ENCODE results near the gene CTSL.

CTSL gene

DNA sequence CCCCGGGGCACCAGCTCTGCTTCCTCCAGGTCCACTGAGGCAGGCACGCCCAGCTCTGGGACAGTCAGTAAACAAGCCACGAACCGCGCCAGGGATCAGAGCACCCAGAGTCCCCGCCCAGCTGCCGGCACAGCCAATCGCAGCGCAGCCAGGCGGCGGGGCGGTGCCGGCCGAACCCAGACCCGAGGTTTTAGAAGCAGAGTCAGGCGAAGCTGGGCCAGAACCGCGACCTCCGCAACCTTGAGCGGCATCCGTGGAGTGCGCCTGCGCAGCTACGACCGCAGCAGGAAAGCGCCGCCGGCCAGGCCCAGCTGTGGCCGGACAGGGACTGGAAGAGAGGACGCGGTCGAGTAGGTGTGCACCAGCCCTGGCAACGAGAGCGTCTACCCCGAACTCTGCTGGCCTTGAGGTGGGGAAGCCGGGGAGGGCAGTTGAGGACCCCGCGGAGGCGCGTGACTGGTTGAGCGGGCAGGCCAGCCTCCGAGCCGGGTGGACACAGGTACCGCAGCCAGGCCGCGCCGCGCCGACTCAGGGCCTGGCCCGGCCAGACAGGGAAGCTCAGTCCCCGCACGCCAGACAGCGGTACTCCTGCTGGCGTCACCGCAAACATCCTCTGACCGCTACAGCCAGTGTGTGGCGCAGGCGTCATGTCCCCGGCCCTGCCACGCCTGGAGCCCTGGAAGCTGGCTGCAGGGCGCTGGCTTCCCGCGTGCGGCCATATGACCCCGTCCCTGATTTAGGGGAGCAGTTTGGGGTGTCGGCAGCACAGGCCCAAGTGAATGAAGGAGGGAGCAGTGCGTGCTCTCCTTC, at the start of gene CTSL:
TSS of gene CTSL (plus strand) at position 220 of the 810 bp plus-strand sequence. CDS start 1,485 bp downstream, outside the sequence.
- DNase-seq: no peak

DNA sequence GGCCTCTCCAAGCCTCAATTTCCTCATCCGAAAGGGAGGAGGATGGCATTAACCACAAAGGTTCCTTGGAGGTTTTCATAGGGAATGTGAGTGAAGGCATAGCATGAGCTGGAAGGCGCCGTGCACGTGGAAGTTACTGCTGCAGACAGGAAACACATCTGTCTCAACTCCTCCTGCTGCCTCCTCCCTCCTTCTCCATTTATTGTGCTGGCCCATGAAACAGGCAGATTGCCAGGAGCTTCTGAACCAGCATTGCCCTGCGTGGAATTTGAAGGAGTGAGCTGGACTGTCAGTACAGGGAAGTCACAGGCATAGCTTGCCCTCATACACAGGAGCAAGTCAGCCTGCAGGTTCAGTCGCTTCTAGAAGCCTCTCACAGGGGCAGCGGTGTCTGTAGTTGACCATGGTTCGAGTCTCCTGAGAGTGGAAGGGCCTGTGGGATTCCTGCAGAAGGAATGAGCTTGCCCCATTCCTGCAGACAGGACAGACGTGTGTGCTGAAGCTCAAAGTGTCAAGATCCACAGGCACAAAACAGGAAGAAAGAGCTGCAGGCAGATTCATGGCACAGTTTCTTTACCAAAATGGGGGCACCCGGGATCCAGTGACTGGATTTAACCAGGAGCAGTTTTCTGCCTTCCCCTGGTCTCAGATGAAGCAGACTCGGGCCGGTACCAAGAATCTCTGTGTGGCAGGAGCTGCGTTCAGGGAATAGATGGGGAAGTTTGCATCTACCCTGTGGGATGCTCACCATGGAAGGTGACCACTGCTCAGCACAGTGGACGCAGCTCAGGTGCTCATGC, 48.7 kb upstream of the CTSL start:
- no peak for DNase-seq

DNA sequence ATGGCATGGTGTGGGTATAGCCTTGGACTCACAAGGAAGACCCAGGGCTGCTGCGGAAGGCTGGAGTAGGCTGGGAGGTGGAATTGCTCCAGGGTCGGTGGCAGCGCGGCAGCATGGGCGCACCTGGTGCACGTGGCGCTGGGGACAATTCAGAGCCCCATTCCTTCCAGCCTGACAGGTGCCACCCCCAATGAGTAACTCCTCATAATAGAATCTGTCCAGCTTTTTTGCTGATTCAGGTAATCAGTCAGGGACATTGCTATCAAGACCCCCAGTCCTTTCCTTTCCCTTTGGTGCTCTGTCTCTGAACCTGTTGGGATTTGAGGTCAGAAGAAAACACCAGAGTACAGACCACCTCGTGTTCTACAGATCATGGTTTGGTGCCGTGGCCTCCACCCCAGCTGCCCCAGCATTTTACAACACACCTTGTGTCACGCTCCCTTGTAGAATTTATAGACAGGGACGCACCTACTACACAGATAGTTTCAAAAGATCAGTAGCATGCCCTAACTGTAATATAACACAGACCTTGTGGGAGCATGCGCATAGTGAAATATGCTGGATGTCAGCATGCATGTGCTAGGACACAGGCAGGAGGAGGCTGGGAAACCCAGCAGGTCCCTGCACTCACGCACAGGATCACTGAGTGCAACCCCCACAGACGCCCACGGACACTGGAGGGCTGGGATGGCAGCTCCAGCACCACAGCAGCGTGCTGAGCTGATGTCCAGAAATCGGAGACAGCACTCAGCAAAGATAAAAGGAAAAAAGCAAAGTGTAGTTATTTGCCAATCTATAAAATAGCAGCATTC, 47.9 kb upstream of the CTSL start:
- DNase-seq: no peak

DNA sequence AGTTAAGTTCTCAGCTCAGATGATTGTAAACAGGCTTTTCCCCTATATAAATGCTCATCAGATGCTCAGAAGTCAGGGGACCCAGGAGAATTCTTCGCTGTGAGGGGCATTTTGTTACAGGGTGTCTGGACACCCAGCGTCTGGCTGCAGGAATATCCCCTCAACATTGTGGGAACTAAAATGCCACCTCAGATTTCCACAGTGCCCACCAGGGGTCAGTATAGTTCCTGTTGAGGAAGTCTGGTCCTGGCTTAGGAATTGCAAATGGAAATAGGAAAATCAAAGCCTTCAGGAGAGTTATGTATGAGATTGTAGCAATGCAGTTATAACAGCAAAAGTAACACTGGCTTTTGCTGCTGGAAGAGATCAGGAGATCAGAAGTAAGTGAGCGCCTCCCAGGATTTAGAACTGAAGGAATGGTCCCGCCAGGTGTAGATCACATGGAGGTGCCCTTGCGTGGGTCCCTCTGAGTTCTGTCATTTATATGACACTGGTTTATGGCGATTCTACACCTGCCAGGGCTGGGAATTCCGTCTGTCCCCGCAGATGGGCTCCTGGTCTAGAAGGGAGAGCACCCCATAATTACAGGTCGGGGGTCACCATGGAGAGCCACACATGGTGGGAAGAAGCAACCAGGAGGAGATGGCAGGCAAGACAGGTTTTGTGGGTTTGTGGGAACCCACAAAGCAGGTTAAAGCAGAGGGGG, 47.1 kb upstream of the CTSL start:
- DNase-seq: no peak

DNA sequence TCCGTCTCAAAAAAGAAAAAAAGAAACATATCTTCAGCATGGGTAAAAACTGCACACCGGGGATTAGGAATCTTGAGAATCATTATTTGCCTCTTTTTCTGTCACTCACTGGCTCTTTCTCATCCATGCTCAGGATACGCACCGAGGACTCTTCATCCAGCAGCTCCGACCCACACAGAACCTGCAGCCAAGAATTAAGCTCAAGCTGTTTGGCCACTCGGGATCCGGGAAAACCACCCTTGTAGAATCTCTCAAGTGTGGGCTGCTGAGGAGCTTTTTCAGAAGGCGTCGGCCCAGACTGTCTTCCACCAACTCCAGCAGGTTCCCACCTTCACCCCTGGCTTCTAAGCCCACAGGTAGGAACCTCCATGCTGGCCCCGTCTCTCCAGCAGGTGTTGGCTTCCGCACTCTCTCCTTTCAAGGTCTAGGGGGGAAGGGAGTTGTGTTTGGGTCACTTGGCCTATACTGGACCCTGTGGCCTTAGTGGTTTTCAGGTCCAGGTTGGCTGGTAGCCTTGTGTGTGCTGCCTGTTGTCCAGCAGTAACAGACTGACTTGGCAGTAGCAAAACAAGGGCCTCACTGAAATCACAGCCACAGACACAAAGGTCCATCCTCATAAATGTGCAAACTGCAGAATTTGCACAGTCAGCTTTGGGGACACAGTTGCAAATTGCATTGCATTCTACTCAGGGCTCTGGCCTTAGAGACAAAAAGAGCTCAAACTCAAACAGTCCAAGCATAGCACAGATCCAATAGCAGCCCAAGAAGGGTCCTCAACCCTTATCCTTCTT, 44.5 kb upstream of the CTSL start:
- no peak for DNase-seq

DNA sequence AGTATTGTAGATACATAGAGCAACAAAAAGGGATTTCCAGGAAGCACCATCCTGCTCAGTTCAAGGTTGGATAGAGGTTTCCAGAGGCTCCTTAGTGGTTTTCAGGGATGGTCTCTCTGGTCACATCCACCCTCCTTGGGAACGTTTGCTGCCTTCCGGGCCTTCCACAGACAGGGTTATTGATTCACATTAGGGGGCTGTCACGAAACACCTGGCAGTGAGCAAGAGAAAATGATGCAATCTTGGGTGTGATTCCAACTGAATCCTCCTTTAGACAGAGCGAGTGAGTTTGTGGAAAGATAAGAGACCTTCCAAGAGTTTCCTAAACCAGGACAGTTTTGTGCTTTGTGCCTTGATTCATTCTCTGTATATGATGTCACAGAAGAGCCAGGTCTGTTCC, 43.8 kb upstream of the CTSL start:
- no peak for DNase-seq

DNA sequence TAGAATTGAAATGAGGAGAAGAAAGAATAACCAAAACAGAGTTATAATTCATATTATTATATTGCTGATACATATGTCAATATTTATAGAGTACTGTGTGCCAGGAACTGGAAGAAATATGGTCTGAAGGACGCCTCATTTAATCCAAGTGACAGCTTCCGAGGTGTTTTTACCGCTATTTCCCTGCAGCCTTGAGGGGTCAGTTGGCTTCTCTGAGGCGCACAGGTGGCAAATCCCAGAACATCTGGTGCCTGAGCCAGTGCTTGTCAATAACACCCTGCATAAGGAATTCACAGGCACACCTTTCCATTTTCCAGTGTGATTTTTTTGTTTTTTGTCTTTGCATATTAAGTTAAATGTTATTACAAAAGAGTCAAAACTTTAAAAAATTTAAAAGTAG, 43.3 kb upstream of the CTSL start:
- no peak for DNase-seq

DNA sequence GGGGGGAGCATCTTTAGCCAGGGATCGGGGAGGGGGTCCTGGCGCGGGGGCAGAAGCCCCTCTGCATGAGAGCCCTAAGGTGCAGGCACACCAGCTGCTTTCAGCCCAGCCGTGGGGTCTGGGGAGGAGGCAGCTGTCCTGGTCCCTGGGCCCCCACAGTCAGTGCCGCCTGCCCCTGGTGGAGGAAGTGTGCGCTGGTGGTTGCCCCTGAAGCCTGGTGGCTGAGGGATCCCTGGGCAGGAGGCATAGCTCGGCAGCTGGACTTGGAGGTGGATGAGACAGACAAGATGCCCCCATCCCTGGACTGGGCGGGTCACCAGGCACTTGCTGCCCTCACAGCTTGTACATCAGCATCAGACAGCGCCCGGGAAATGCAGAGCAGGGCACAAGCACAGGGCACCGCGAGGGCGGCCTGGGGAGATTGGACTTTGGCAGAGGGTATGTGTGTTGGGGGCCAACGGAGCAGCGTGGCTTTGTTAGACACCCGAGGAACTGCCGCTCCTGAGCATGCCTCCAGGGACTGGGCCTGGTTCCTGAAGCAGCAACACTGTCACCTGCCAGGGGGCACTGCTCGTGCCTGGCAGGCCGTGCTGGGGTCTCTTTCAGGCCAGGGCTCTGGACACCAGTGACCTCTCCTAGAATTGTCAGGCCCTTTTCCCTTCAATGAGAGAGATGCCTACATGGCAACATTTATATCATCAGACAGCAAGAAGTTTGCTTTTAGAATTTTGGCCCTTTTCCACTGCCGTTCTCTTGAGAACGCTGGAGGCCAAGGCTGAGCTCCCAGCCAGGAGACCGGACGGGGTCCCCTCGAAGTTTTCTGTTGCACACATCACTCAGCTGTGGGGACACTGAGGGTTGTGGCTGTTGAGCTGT, 41.9 kb upstream of the CTSL start:
- no peak for DNase-seq

DNA sequence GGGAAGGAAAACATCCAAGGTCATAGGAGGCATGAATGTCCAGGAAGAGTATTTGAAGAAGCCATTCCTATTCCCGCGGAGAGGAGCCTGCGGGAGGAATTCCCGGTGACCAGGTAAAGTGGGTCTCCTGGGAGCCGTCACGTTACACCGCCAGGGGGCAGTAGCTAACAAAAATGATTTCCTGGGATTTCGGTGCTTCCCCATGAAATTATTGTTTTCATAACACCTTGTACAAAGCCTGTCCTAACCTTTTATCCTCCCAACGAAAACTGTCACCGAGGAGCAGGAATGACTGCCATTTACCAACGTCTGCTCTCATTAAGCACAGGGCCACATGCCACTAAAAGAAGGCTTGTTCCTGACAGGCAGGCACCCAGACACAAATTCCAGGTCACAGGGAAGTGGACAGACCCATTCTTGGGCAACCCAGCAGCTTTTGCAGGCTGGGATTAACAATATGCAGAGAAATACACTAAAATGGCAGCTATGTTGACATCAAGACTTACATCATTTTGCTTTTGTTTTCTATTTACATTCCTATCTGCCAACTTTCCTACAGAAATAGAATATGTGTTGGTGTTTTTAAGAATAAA, 41.2 kb upstream of the CTSL start:
- no peak for DNase-seq

DNA sequence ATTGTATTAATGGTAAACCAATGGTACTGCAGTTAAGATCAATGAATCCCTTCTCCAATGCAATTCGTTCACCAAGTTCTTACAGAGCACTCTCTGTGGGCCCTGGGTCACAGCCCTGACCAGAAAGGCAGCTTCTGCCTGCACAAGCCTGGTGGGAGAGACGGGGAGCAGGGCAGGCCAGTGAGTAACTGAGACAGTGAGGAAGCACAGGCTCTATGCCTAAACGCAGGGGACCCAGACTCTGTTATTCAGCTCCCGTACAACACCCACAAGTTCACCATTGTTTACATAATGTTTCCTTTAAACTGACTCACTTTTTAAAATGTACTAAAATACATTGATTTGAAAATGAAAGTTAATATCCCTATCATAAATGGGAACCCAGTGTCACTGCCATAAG, 40.5 kb upstream of the CTSL start:
- DNase-seq: no peak

DNA sequence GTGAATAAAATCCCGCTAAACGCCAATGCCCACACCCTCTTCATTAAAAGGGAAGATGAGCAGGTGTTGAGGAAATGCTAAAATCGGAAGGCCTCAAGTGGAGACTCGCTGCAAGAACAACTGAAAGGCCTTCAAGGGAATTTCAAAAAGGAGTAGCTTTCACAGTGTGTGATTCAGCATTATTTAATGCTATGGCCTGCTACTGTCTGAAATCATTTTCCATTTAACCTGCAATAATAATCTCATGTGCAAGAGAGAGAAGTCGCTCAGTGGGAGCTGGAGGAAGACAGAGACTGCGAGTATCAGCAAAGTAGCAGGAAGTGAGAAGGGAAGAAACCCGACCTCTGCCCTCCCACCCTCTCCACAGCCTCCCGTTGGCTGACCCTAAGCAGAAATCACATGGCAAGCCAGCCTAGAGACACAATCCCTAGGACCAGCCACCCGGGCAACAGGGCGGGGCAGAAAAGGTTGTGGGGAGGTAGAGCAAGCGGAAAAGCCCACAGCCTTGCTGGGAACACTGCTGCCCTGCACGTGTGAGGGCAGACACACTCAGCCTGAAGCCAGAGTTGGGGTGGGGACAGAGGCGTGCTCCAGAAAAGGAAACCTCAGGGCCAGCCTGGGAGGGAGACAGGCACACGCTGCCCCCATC, 39.9 kb upstream of the CTSL start:
- no peak for DNase-seq

DNA sequence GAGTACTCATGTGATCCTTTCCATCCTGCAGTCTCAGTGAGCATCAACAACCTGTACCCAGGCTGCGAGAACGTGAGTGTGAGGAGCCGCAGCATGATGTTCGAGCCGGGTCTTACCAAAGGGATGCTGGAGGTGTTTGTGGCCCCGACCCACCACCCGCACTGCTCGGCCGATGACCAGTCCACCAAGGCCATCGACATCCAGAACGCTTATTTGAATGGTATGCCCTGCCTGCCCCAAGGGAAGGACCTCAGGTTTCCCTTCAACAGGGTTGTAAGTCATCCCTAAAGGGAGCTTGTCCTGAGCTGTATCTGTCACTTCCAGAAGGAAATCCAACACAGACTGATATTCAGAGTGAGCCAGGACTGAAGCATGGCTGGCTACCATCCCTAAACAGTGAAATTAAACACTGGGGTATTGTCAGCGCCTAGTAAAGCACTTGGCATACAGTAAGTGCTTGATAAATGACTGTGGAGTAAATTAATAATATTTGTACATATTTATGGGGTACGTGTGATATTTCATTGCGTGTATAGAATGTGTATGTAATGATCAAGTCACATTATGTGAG, 39.3 kb upstream of the CTSL start:
- no peak for DNase-seq

DNA sequence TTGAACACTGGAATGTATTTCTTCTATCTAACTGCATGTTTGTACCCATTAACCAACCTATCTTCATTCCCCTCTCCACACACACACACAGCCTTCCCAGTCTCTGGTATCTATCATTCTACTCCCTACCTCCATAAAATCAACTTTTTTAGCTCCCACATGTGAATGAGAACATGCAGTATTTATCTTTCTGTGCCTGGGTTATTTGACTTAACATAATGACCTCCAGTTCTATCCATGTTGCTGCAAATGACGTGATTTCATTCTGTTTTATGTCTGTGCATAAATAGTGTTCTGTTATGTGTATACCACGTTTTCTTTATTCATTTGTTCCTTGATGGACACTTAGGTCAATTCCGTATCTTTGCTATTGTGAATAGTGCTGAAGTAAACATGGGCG, 38.7 kb upstream of the CTSL start:
- DNase-seq: no peak

DNA sequence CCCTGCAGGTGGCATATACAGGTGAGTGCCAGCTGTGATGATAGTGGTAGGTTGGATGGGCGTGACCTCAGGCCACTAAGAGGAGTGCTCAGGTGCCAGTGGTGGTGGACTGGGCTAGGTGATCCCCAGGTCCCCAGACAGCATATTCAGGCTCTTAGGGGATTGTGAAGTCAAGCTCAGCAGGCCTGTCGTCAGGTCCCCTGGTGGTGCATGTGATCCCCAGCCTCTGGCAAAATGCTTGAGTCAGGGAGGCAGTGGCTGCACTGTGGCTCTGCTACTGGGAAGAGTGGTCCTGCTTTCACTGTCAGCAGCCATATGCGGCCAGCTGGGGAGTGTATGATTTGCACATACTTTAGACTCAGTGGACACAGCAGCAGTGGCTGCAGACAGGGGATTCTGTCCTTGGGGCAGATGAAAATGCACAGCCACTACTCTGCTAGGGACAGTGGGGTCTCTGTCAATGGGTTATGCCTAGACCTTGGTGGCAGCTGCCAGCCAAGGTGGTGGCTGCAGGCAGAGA, 31.6 kb upstream of the CTSL start:
- DNase-seq: no peak

DNA sequence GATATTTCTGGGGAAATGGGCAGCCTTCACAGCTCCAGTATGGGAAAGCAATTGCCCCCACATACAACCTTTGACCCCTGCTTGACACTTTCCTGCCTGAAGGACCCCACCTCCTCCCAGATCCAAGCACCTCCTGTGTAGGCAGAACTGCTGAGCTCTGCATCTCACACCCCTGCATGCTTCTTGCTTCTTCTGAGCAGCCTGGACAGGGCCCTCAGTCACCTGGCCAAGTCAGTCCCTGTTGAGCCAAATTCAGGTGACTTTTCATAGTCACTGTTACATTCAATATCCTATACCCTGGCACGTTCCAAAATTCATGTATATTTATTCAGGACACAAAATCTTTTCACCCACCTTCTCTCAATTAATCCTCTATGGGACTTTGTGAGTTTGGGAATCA, 30.4 kb upstream of the CTSL start:
- no peak for DNase-seq

DNA sequence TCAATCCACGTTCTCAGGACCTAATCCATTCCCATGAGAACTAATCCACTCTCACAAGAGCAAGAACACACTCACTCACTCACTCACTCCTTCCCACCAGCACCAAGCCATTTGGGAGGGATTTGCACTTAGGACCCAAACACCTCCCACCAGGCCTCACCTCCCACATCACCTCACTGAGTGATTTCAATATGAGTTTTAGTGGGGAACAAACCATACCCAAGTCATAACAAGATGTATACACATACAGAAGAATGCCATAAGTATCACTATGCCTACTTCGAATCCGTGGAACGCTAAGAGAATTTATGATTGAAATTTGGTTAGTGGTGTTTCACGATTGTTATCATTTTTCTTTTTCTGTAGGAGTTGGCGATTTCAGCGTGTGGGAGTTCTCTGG, 29.3 kb upstream of the CTSL start:
- no peak for DNase-seq

DNA sequence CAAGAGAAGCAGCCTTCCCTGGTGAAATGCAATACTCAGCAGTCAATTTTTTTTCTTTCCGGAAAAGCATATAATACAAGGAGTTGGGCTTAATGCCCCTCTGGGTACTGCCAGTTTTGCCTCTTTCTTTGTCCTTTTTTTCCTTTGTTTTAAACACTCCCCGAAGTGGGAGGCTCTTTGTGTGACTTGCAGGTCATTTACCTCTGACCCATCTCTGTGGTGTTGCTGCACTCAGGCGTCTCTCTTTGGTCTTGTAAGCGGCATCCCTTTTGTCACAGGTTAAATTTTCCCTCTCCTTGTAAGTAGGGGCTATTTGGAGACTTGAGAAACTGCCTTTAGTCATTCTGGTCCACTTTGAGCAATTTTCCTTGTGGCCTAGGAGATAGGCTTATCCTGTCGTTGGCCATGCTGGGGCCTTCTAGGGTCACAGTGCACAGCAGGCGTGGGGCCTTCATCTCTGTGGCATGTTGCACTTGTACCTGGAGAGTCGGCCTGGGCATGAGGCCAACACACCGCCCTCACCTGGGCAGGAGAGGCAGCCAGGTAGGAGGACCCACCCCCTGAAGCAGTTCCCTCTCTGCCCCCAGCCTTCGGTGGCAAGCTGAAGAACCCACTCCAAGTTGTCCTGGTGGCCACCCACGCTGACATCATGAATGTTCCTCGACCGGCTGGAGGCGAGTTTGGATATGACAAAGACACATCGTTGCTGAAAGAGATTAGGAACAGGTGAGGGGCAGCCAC, 27.7 kb upstream of the CTSL start:
- DNase-seq: no peak

DNA sequence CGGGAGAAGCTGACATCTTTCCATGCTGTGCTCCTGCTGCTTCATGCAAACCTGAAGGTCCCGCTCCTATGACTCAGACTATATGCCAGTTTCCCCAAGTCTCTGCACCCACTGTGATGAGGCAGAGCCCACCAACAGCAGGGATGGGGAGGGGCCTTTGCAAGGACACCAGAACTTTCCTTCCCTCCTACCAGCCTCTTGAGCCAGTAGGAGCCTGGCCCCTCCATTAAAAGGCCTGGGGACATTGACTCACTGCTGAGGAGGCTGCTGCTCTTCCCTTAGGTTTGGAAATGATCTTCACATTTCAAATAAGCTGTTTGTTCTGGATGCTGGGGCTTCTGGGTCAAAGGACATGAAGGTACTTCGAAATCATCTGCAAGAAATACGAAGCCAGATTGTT, 26.1 kb upstream of the CTSL start:
- no peak for DNase-seq

DNA sequence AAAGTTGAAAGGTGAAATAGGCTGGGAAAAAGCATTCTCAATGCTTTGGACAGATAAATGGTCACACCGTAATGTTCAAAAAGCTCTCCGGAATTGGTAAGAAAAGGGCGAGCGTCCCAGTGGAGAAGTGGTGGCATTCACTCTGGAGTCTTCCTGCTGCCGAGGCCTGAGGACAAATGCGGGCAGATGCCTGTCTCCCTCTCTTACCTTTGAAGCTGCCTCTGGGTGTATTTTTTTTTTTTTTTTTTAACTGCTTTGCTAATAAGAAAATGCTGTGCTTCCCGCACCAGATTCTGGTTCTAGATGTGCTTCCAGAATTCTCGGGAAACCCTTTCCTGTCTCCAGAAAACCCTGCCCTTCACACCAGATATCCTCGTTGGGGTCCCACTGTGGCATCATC, 24.4 kb upstream of the CTSL start:
- DNase-seq: no peak
